Measurements from ENCODE around the gene HEXIM2. TPM values are rescaled to one million over a fixed set of nuclear protein-coding genes. Genes with fewer than 3 reads are reported as not detected.

Gene HEXIM2
- total RNA-seq (1 to 10 TPM; 1.3 to 1.5 TPM), total RNA-seq (0.66 to 6.6 (median 2.4) reads per million in 172 experiments)
- 4.2 TPM for polyA plus RNA-seq (2013, experiment 1 of 2)
- polyA plus RNA-seq (2013, experiment 2 of 2) = 4.5 TPM

GRCh38 chr17:45161288-45162024 lies at the start of gene HEXIM2:
TSS of gene HEXIM2 (plus strand) at chr17:45161875. CDS start at chr17:45162794, 919 bp downstream.
- H3K4me3 Mint-ChIP-seq = peak within 1 kb of the TSS; percentile 93
- TF ChIP-seq CTCF (IDR thresholded peaks at IDR 0.05) = no peak
- peak within 1 kb of the TSS; percentile 97 for H3K4me3 ChIP-seq (ENCODE audit: low read length)
- peaks cover 26% of the 10 kb centered on the region for H3K4me1 ChIP-seq (ENCODE audit: insufficient read depth, low read length)
- ChIA-PET POLR2A (interaction anchor here (0.6 to 5.6 kb wide), 24 partner anchors 10 to 1038 kb away, joined by 3 to 630 read pairs (median 5); partner anchors contain the start of genes ACBD4, FMNL1, HDAC5 and HEXIM1), CTCF (interaction anchor here (1.4 to 6.8 kb wide), 5 partner anchors 11 to 57 kb away, joined by 3 to 108 read pairs (median 16); partner anchors contain the start of genes ACBD4 and HEXIM1)
- no peaks in the 10 kb centered on the region for H3K36me3 ChIP-seq (ENCODE audit: insufficient read depth, low read length)
- peaks cover 35% of the 10 kb centered on the region for H3K4me1 Mint-ChIP-seq (ENCODE audit: low read depth)
- no peaks in the 10 kb centered on the region for H3K27me3 Mint-ChIP-seq
- peak within 1 kb of the TSS; percentile 98 to 99 for H3K27ac ChIP-seq (ENCODE audit: low read depth in 1 of 2, low read length in 2 of 2)
- H3K27me3 ChIP-seq (ENCODE audit: control insufficient read depth in 1 of 2, insufficient read depth in 2 of 2, low read length in 2 of 2) = no peaks in the 10 kb centered on the region
- DNase-seq = peak; percentile 94 to 100 (median 98)
- intact Hi-C loops (cut with DNase I, micrococcal nuclease) = loop anchor here (1.0 to 5.0 kb wide), 6 partner anchors 9 to 156 kb away; partner anchors contain the start of genes HEXIM1 (in 2 of the 2), ACBD4 (in 1 of the 2), MAP3K14 (in 1 of the 2) and NMT1 (in 1 of the 2)
- no peaks in the 10 kb centered on the region for H3K9me3 Mint-ChIP-seq
- peaks cover 27% of the 10 kb centered on the region for H3K36me3 Mint-ChIP-seq (ENCODE audit: low read depth)
- ATAC-seq (ENCODE audit: poor library complexity) = peak; percentile 93
- H3K27ac Mint-ChIP-seq = peak within 1 kb of the TSS; percentile 94
- no peaks in the 10 kb centered on the region for H3K9me3 ChIP-seq (ENCODE audit: control insufficient read depth in 1 of 2, insufficient read depth in 1 of 2, low read length in 2 of 2)

DNA sequence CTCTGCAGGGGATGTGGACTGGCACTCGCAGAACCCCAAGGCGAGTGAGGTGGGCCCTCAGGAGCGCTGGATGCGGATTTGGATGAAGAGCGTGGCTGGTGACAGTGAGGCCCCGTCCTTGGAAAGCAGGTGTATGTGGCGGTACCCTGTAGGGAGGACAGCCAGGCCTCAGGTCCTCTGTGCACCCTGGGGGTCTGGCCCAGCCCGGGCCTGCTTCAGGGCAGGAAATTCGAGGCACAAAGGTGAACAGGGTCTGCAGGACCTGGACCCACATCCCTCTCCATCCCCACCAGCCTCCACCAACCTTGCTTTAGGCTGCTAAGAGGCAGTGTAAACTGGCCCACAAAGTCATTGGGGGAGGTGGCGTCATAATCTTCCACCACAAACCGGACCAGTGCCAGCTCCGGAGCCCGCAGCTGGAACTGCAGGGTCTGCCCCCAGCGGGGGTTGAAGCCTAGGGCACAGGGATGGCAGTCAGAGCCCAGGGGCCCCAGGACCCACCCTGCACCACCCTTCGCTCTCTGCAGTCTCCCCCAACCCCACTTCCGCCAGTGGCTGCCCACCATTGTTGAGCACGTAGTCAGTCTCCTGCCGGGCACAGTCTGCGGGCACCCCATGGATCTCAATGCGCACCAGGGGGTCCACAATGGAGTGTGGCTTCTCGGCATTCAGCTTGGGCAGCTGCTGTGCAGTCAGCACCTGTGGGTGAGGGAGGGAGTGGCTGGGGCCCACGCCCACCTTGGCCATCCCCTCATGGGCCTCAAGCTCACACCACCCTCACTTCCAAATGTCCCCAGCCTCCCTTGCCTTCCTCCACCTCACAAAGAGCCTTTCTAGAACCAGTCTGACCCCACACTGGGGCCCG lies 48.9 kb upstream of the HEXIM2 start:
- no peaks in the 10 kb centered on the region for H3K27me3 ChIP-seq (ENCODE audit: control insufficient read depth in 1 of 2, insufficient read depth in 2 of 2, low read length in 2 of 2)
- H3K4me1 Mint-ChIP-seq (ENCODE audit: low read depth) = no peaks in the 10 kb centered on the region
- no peak for TF ChIP-seq CTCF (IDR thresholded peaks at IDR 0.05)
- no peak overlapping the region for H3K4me3 ChIP-seq (ENCODE audit: low read length)
- H3K36me3 ChIP-seq (ENCODE audit: insufficient read depth, low read length) = peaks cover 6% of the 10 kb centered on the region
- no peaks in the 10 kb centered on the region for H3K9me3 ChIP-seq (ENCODE audit: control insufficient read depth in 1 of 2, insufficient read depth in 1 of 2, low read length in 2 of 2)
- intact Hi-C loops (cut with DNase I, micrococcal nuclease) = no loop called here
- no peak overlapping the region for H3K27ac Mint-ChIP-seq
- POLR2A ChIA-PET = no interaction called here
- no peak overlapping the region for H3K27ac ChIP-seq (ENCODE audit: low read depth in 1 of 2, low read length in 2 of 2)
- DNase-seq (no peak), ATAC-seq (ENCODE audit: poor library complexity) (no peak)
- CTCF ChIA-PET = interaction anchor here (1.3 kb wide), 1 partner anchor 14 kb away, joined by 4 read pairs; no protein-coding TSS in a partner anchor
- H3K4me1 ChIP-seq (ENCODE audit: insufficient read depth, low read length) = no peaks in the 10 kb centered on the region
- H3K27me3 Mint-ChIP-seq = no peaks in the 10 kb centered on the region
- H3K36me3 Mint-ChIP-seq (ENCODE audit: low read depth) = peaks cover 6% of the 10 kb centered on the region
- H3K9me3 Mint-ChIP-seq = no peaks in the 10 kb centered on the region
- no peak overlapping the region for H3K4me3 Mint-ChIP-seq

GRCh38 chr17:45113424-45113754 lies 48.3 kb upstream of the HEXIM2 start:
- DNase-seq (no peak), ATAC-seq (ENCODE audit: poor library complexity) (no peak)
- Mint-ChIP-seq H3K4me3 (no peak overlapping the region), H3K36me3 (ENCODE audit: low read depth) (no peaks in the 10 kb centered on the region), H3K9me3 (no peaks in the 10 kb centered on the region), H3K27ac (no peak overlapping the region), H3K27me3 (no peaks in the 10 kb centered on the region), H3K4me1 (ENCODE audit: low read depth) (no peaks in the 10 kb centered on the region)
- ChIA-PET POLR2A (no interaction called here), CTCF (no interaction called here)
- no peak for TF ChIP-seq CTCF (IDR thresholded peaks at IDR 0.05)
- intact Hi-C loops (cut with DNase I, micrococcal nuclease) = no loop called here
- no peak overlapping the region for H3K27ac ChIP-seq (ENCODE audit: low read depth in 1 of 2, low read length in 2 of 2)
- no peak overlapping the region for H3K4me3 ChIP-seq (ENCODE audit: low read length)
- no peaks in the 10 kb centered on the region for H3K4me1 ChIP-seq (ENCODE audit: insufficient read depth, low read length)
- H3K36me3 ChIP-seq (ENCODE audit: insufficient read depth, low read length) = peaks cover 4% of the 10 kb centered on the region
- no peaks in the 10 kb centered on the region for H3K9me3 ChIP-seq (ENCODE audit: control insufficient read depth in 1 of 2, insufficient read depth in 1 of 2, low read length in 2 of 2)
- no peaks in the 10 kb centered on the region for H3K27me3 ChIP-seq (ENCODE audit: control insufficient read depth in 1 of 2, insufficient read depth in 2 of 2, low read length in 2 of 2)

Measured in CD4-positive, alpha-beta T cell (primary cell).